ENCODE data around the gene PTGER4. TPM values are rescaled to one million over a fixed set of nuclear protein-coding genes. Genes with fewer than 3 reads are reported as not detected.

Gene PTGER4
- total RNA-seq, 1 experiment from 2014 or later, result 0.16 TPM

DNA sequence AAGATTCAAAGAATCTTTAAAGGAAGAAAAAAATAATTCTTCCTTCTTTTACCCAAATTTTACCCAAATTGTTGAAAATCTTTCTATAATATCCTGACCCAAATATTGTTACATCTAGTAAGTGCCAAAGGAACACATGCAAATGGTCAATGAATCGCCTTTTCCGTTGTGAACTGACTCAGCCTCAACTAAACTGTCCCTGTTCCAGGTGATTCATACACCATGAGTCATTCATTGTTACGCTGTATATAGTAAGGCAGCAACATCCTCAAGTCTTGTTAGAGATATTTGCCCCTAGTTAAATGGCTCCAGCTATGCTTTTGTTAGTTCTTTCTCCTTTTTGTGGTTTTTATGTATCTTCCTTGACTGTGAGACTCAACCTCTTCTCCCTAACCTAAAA, 9.7 kb downstream of the PTGER4 start:
- Mint-ChIP-seq H3K4me1 (ENCODE audit: low read depth, unreplicated experiment) (no peaks in the 10 kb centered on the region), H3K36me3 (ENCODE audit: insufficient read depth, unreplicated experiment) (no peaks in the 10 kb centered on the region), H3K9me3 (ENCODE audit: unreplicated experiment) (no peaks in the 10 kb centered on the region), H3K4me3 (ENCODE audit: unreplicated experiment) (no peak overlapping the region), H3K27me3 (ENCODE audit: insufficient read depth, unreplicated experiment) (peaks cover 2% of the 10 kb centered on the region), H3K27ac (ENCODE audit: unreplicated experiment) (no peak overlapping the region)
- Histone ChIP-seq H3K27me3 (replicated peaks; ENCODE audit: control insufficient read depth, insufficient read depth, low read length) (no peaks in the 10 kb centered on the region; the same call in 1 of the 2 replicates), H3K4me1 (no peaks in the 10 kb centered on the region), H3K4me3 (ENCODE audit: low read depth, low read length) (no peak overlapping the region), H3K9me3 (no peaks in the 10 kb centered on the region), H3K36me3 (ENCODE audit: control insufficient read depth, insufficient read depth, low read length) (no peaks in the 10 kb centered on the region)
- ChIA-PET POLR2A (no interaction called here), CTCF (no interaction called here)
- TF ChIP-seq CTCF (IDR thresholded peaks at IDR 0.05; ENCODE audit: insufficient read depth in 1 of 2, low read depth in 1 of 2, low read length in 1 of 2, severe bottlenecking in 1 of 2, unreplicated experiment in 1 of 2), result no peak
- no TSS peak for BruUV-seq (replicated peaks)
- intact Hi-C loops (cut with micrococcal nuclease; ENCODE audit: unreplicated experiment), result loop anchor here (10.0 kb wide), 1 partner anchor 325 kb away; no protein-coding TSS in a partner anchor
- DNase-seq, result no peak

DNA sequence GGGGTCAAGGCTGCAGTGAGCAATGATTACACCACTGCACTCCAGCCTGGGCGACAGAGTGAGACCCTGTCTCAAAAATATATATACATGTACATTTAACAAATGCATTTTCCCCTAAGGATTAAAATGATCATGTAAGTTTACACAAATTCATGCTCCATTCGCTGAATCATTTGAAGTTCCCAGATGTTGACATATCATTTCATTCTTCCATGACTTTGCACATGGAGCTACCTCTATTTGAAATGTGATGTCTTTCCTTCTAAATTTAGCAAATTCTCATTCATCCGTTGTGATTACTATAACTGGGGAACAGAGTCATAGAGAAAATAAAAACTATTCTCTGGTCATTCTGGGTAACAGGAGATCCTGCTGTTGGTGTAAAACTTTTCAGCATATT, 10.6 kb downstream of the PTGER4 start:
- intact Hi-C loops (cut with micrococcal nuclease; ENCODE audit: unreplicated experiment), result no loop called here
- no TSS peak for BruUV-seq (replicated peaks)

GRCh38 chr5:40691894-40692293, 12.2 kb downstream of the PTGER4 start:
- ChIA-PET POLR2A (no interaction called here), CTCF (no interaction called here)
- no peak for TF ChIP-seq CTCF (IDR thresholded peaks at IDR 0.05; ENCODE audit: insufficient read depth in 1 of 2, low read depth in 1 of 2, low read length in 1 of 2, severe bottlenecking in 1 of 2, unreplicated experiment in 1 of 2)
- no peaks in the 10 kb centered on the region for H3K36me3 Mint-ChIP-seq (ENCODE audit: insufficient read depth, unreplicated experiment)
- peaks cover 2% of the 10 kb centered on the region for H3K27me3 Mint-ChIP-seq (ENCODE audit: insufficient read depth, unreplicated experiment)
- Histone ChIP-seq H3K36me3 (ENCODE audit: control insufficient read depth, insufficient read depth, low read length) (no peaks in the 10 kb centered on the region), H3K4me3 (ENCODE audit: low read depth, low read length) (no peak overlapping the region), H3K9me3 (no peaks in the 10 kb centered on the region), H3K4me1 (no peaks in the 10 kb centered on the region), H3K27me3 (replicated peaks; ENCODE audit: control insufficient read depth, insufficient read depth, low read length) (no peaks in the 10 kb centered on the region; the same call in 1 of the 2 replicates)
- peaks cover 6% of the 10 kb centered on the region for H3K9me3 Mint-ChIP-seq (ENCODE audit: unreplicated experiment)
- H3K27ac Mint-ChIP-seq (ENCODE audit: unreplicated experiment), result no peak overlapping the region
- intact Hi-C loops (cut with micrococcal nuclease; ENCODE audit: unreplicated experiment), result no loop called here
- DNase-seq, result no peak
- H3K4me1 Mint-ChIP-seq (ENCODE audit: low read depth, unreplicated experiment), result no peaks in the 10 kb centered on the region
- no TSS peak for BruUV-seq (replicated peaks)
- H3K4me3 Mint-ChIP-seq (ENCODE audit: unreplicated experiment), result no peak overlapping the region

More for the DNA sequence above, 10.6 kb downstream of the PTGER4 start:
- Mint-ChIP-seq H3K4me3 (ENCODE audit: unreplicated experiment) (no peak overlapping the region), H3K27me3 (ENCODE audit: insufficient read depth, unreplicated experiment) (peaks cover 2% of the 10 kb centered on the region), H3K27ac (ENCODE audit: unreplicated experiment) (no peak overlapping the region), H3K36me3 (ENCODE audit: insufficient read depth, unreplicated experiment) (no peaks in the 10 kb centered on the region), H3K4me1 (ENCODE audit: low read depth, unreplicated experiment) (no peaks in the 10 kb centered on the region), H3K9me3 (ENCODE audit: unreplicated experiment) (no peaks in the 10 kb centered on the region)
- H3K4me3 ChIP-seq (ENCODE audit: low read depth, low read length), result no peak overlapping the region
- no peaks in the 10 kb centered on the region for H3K36me3 ChIP-seq (ENCODE audit: control insufficient read depth, insufficient read depth, low read length)
- CTCF ChIA-PET, result no interaction called here
- no peak for TF ChIP-seq CTCF (IDR thresholded peaks at IDR 0.05; ENCODE audit: insufficient read depth in 1 of 2, low read depth in 1 of 2, low read length in 1 of 2, severe bottlenecking in 1 of 2, unreplicated experiment in 1 of 2)
- no peak for DNase-seq
- no peaks in the 10 kb centered on the region for H3K9me3 ChIP-seq
- H3K27me3 ChIP-seq (replicated peaks; ENCODE audit: control insufficient read depth, insufficient read depth, low read length), result no peaks in the 10 kb centered on the region; the same call in 1 of the 2 replicates
- no peaks in the 10 kb centered on the region for H3K4me1 ChIP-seq
- POLR2A ChIA-PET, result no interaction called here

Data from Caco-2 (cell line).